DOHH2 (cell line): Measurements from ENCODE around the gene THBD.

Experiments
- CTCF ChIP-seq: fragments of 200-600 bp; sonication (generic); IDR thresholded peaks from one replicate; pipeline ENCODE4 v1.5.1; 2014; ENCODE audit warnings: antibody characterized with exemption, mild to moderate bottlenecking, low read depth, low read length; ENCODE audit not compliant: poor library complexity, severe bottlenecking
- EZH2phosphoT487 ChIP-seq: fragments of 200-600 bp; sonication (generic); IDR thresholded peaks from 2 replicates; pipeline ENCODE4 v1.6.1; 2017; ENCODE audit warnings: borderline replicate concordance, mild to moderate bottlenecking, antibody characterized with exemption, low read length, moderate library complexity, mixed read lengths

DNA sequence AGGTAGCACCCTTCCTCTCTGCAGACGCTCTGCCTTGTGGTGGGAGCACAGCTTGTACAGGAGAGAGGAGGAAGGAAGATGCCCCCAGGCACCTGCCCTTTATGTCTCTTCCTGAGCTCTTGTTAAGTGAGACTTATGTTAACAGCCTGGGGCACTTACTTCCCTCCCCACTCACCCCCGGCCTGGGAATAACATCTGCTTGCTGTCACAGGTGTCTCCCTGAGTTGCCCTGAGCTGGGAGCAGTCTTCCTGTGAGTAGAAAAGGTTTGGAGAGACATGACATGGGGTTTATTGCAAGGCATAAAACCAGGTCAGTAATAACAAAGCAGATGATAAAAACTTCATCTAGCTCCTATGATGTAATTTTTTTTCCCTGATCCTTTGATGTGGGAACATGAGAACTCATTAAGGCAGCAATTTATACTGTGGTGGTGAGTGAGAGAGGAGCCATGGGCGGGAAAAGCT, 12.4 kb downstream of the THBD start:
- no peak for TF ChIP-seq CTCF
- no peak for TF ChIP-seq EZH2phosphoT487
